Sigmoid colon (tissue), 4 donors: ENCODE data around the gene MAML3.

Experiments used
- POLR2A ChIP-seq, 2 donors: fragments of 450-650 bp; IDR thresholded peaks; one replicate each; pipeline ENCODE4 v1.6.1; 2016; ENCODE audit warnings: antibody characterized with exemption in 2 of 2, mild to moderate bottlenecking in 2 of 2, moderate library complexity in 2 of 2
- POLR2AphosphoS5 ChIP-seq, 4 donors: sonication (generic); formaldehyde crosslinking; IDR thresholded peaks; one replicate each; pipeline ENCODE4 v1.6.1; 2017; ENCODE audit warnings: antibody characterized with exemption in 4 of 4
- TF ChIP-seq, protein P1 (sequence below), 4 experiments: fragments of 450-650 bp in 3 of 4; fragments of 200-600 bp in 1 of 4; IDR thresholded peaks; one replicate each; pipeline ENCODE4 v1.5.1; 2016 to 2019; ENCODE audit warnings: antibody characterized with exemption in 4 of 4, mild to moderate bottlenecking in 3 of 4, moderate library complexity in 2 of 4

DNA sequence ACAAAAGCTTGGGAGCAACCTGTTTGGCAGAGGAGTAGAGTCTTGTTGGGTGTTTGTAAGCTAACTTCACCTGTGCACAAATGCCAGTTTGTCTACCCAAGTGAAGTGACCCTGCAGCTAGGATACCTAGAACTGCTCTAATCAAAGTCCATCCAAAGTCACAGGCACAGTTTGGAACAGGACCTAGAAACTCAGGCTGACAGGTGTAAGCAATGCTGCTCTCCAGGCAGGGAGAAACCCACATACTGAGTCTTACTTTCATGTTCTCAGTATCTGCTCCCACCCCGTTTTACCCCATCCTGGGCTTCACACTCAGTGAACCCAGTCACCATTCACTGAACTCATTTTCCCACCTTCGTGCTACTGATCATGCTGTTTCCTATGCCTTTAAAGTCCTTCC lies 40.3 kb downstream of the MAML3 start:
- TF ChIP-seq, protein P1, sequence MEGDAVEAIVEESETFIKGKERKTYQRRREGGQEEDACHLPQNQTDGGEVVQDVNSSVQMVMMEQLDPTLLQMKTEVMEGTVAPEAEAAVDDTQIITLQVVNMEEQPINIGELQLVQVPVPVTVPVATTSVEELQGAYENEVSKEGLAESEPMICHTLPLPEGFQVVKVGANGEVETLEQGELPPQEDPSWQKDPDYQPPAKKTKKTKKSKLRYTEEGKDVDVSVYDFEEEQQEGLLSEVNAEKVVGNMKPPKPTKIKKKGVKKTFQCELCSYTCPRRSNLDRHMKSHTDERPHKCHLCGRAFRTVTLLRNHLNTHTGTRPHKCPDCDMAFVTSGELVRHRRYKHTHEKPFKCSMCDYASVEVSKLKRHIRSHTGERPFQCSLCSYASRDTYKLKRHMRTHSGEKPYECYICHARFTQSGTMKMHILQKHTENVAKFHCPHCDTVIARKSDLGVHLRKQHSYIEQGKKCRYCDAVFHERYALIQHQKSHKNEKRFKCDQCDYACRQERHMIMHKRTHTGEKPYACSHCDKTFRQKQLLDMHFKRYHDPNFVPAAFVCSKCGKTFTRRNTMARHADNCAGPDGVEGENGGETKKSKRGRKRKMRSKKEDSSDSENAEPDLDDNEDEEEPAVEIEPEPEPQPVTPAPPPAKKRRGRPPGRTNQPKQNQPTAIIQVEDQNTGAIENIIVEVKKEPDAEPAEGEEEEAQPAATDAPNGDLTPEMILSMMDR (IDR thresholded peaks at IDR 0.05) = no peak
- TF ChIP-seq POLR2AphosphoS5 (IDR thresholded peaks at IDR 0.05) = no peak
- TF ChIP-seq POLR2A (IDR thresholded peaks at IDR 0.05) = no peak
